ENCODE data around the gene DDX41.
A peak's percentile ranks its signal among the peaks of the same experiment; 100 is the strongest.

The DDX41 gene

GRCh38 chr5:177508837-177509236 lies 7.9 kb downstream of the DDX41 start:
- no peak for DNase-seq (ENCODE audit: low read depth)
- no peak overlapping the region for H3K4me3 ChIP-seq (ENCODE audit: low read length)
- TF ChIP-seq CTCF (conservative IDR thresholded peaks at IDR 0.05; ENCODE audit: low read depth, low read length), result no peak

- no peak for DNase-seq (ENCODE audit: low read depth)
- H3K4me3 ChIP-seq (ENCODE audit: low read length), result no peak overlapping the region
- TF ChIP-seq CTCF (conservative IDR thresholded peaks at IDR 0.05; ENCODE audit: low read depth, low read length), result no peak
These were observed 8.5 kb downstream of the DDX41 start for GRCh38 chr5:177508221-177508611.

- no peak overlapping the region for H3K4me3 ChIP-seq (ENCODE audit: low read length)
- TF ChIP-seq CTCF (conservative IDR thresholded peaks at IDR 0.05; ENCODE audit: low read depth, low read length), result no peak
- DNase-seq (ENCODE audit: low read depth), result no peak
These were observed 9.1 kb downstream of the DDX41 start for GRCh38 chr5:177507596-177508220.

- no peak overlapping the region for H3K4me3 ChIP-seq (ENCODE audit: low read length)
- peak; percentile 34 for TF ChIP-seq CTCF (conservative IDR thresholded peaks at IDR 0.05; ENCODE audit: low read depth, low read length)
- no peak for DNase-seq (ENCODE audit: low read depth)
These were observed 9.6 kb downstream of the DDX41 start for GRCh38 chr5:177507165-177507564.

GRCh38 chr5:177505075-177505474 lies 11.7 kb downstream of the DDX41 start:
- TF ChIP-seq CTCF (conservative IDR thresholded peaks at IDR 0.05; ENCODE audit: low read depth, low read length), result no peak
- H3K4me3 ChIP-seq (ENCODE audit: low read length), result no peak overlapping the region
- no peak for DNase-seq (ENCODE audit: low read depth)

GRCh38 chr5:177504086-177505056 lies 12.4 kb downstream of the DDX41 start:
- H3K4me3 ChIP-seq (ENCODE audit: low read length), result no peak overlapping the region
- no peak for TF ChIP-seq CTCF (conservative IDR thresholded peaks at IDR 0.05; ENCODE audit: low read depth, low read length)
- no peak for DNase-seq (ENCODE audit: low read depth)
